Lung (tissue), 12 donors: ENCODE results near the gene SLC6A6. TPM values are rescaled to one million over a fixed set of nuclear protein-coding genes. Genes with fewer than 3 reads are reported as not detected.

Experiments used
- ATAC-seq: fragments of 200-7000 bp; cut with Tn5 transposase; one replicate; pipeline ENCODE4 v1.9.1; 2020; ENCODE audit warnings: moderate number of reproducible peaks; ENCODE audit not compliant: insufficient read depth, low FRiP score
- DNase-seq, 3 donors: peaks; one replicate each; pipeline ENCODE4 v3.0.0-alpha.2; 2013 to 2017
- H3K27ac ChIP-seq, 2 donors: one replicate each; pipeline ENCODE4 v1.5.1; 2013; ENCODE audit warnings: mild to moderate bottlenecking in 2 of 2, moderate library complexity in 2 of 2, control low read depth in 1 of 2, inconsistent platforms in 1 of 2, low read depth in 1 of 2, low read length in 1 of 2
- H3K27me3 ChIP-seq, 3 donors: one replicate each; pipeline ENCODE4 v1.5.1; 2013; ENCODE audit warnings: low read length in 2 of 3; ENCODE audit not compliant: control insufficient read depth in 3 of 3, insufficient read depth in 3 of 3
- H3K36me3 ChIP-seq, 4 donors: one replicate each; pipeline ENCODE4 v1.5.1; 2013; ENCODE audit warnings: low read length in 4 of 4, mild to moderate bottlenecking in 1 of 4, moderate library complexity in 1 of 4; ENCODE audit not compliant: control insufficient read depth in 4 of 4, insufficient read depth in 4 of 4
- H3K4me1 ChIP-seq, 5 donors: one replicate each; pipeline ENCODE4 v1.5.1; 2013; ENCODE audit warnings: low read length in 5 of 5, mild to moderate bottlenecking in 2 of 5, moderate library complexity in 1 of 5; ENCODE audit not compliant: control insufficient read depth in 5 of 5, insufficient read depth in 5 of 5
- H3K4me3 ChIP-seq: one replicate; pipeline ENCODE4 v1.5.1; 2013; ENCODE audit warnings: mild to moderate bottlenecking, control low read depth, moderate library complexity
- H3K9ac ChIP-seq, 2 donors: one replicate each; pipeline ENCODE4 v1.5.1; 2013; ENCODE audit warnings: low read length in 2 of 2, control low read depth in 1 of 2; ENCODE audit not compliant: insufficient read depth in 1 of 2
- H3K9me3 ChIP-seq, 4 donors: one replicate each; pipeline ENCODE4 v1.5.1; 2013; ENCODE audit warnings: low read length in 3 of 4, mild to moderate bottlenecking in 1 of 4, moderate library complexity in 1 of 4; ENCODE audit not compliant: control insufficient read depth in 4 of 4, insufficient read depth in 3 of 4
- CTCF ChIP-seq: IDR thresholded peaks from 2 replicates; pipeline ENCODE4 v1.5.1; 2012; ENCODE audit warnings: mild to moderate bottlenecking; ENCODE audit errors: control extremely low read depth, extremely low read depth
- WGBS, 2 donors: extraction: QIAGEN DNeasy Blood & Tissue Kit; methylation state at CpG; one replicate each; pipeline ENCODE4 v1.1.7; 2013; 5-methylcytosine and 5-hydroxymethylcytosine counted together
- polyA plus RNA-seq, 2 donors: library from polyadenylated mRNA; stranded (reverse); fragments of 200-250 nt; gene quantifications; one replicate each; pipeline ENCODE4 v1.2.1, GENCODE V29; 2013
- total RNA-seq, 2 donors: library from RNA; depleted of rRNA in 1 of 2; stranded (reverse); fragments of >200 nt in 1 of 2; gene quantifications; one replicate each; pipeline ENCODE4 v1.2.1, GENCODE V29; 2014 to 2021
- donor health status: control.
- donor health status: control.
- donor health status: Bipolar disorder and iron deficiency.
- donor health status: healthy.
- donor health status: DM: yes; HTN: yes; CAD: no.

The SLC6A6 gene
- total and polyA plus RNA-seq, 4 donors = 16.1 to 96.3 (median 57.4) TPM

DNA sequence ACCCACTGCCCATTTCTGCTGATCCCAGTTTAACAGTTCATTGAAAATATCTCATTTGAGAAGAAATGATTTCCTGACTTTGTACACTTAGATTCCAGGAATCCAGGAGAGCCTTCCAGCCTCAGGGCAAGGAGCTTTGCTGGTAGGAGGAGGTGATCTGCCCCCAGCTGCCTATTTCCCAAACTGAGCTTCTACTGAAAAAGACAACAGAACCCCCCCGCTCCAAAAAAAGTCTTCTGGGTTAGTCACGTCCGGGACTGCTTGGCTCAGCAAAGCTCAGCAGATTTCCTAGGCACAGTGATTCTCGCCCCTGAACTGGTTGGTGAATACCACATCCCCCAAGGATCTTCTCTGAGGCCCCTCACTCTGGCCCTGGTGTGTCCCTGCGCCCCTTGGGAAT is 13.1 kb downstream of the SLC6A6 start:
- Histone ChIP-seq H3K9ac (no peak overlapping the region), H3K27me3 (no peaks in the 10 kb centered on the region), H3K4me1 (peaks cover 0 to 26% (median 11%) of the 10 kb centered on the region in 5 donors), H3K27ac (peak overlapping the region in 1 of 2 donors; percentile 7), H3K9me3 (no peaks in the 10 kb centered on the region), H3K4me3 (no peak overlapping the region), H3K36me3 (peaks cover 0 to 6% (median 3%) of the 10 kb centered on the region in 4 donors)
- no peak for TF ChIP-seq CTCF
- DNase-seq = no peak
- no peak for ATAC-seq
- 87 to 90% methylated on average over 5 of the region's 5 CpGs for WGBS, 2 donors

DNA sequence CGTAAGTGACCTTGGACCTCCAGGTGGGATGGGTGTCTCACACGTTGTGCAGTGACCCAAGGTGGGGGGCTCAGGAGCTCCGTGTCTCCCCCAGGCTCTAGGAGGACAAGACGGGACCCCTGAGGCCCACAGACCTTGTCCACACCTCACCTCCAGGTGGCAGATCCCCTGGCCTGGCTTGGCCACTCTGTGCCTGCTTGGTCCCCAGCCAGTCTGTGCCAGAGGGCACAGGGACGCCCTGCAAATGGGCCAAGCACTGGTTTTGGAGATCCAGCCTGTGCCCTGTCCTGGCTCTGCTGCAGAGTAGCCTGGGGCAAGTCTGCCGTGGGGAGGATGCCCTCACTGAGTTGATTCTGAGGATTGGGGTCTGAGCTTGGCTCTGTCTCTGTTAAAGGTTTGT is 14.0 kb downstream of the SLC6A6 start:
- Histone ChIP-seq H3K9me3 (no peaks in the 10 kb centered on the region), H3K27me3 (no peaks in the 10 kb centered on the region), H3K4me1 (peaks cover 0 to 28% (median 12%) of the 10 kb centered on the region in 5 donors), H3K27ac (peak overlapping the region in 1 of 2 donors; percentile 7), H3K9ac (no peak overlapping the region), H3K36me3 (peaks cover 0 to 4% (median 1%) of the 10 kb centered on the region in 4 donors), H3K4me3 (no peak overlapping the region)
- no peak for TF ChIP-seq CTCF
- ATAC-seq = no peak
- 88 to 91% methylated on average over 6 of the region's 6 CpGs for WGBS, 2 donors
- DNase-seq = no peak

DNA sequence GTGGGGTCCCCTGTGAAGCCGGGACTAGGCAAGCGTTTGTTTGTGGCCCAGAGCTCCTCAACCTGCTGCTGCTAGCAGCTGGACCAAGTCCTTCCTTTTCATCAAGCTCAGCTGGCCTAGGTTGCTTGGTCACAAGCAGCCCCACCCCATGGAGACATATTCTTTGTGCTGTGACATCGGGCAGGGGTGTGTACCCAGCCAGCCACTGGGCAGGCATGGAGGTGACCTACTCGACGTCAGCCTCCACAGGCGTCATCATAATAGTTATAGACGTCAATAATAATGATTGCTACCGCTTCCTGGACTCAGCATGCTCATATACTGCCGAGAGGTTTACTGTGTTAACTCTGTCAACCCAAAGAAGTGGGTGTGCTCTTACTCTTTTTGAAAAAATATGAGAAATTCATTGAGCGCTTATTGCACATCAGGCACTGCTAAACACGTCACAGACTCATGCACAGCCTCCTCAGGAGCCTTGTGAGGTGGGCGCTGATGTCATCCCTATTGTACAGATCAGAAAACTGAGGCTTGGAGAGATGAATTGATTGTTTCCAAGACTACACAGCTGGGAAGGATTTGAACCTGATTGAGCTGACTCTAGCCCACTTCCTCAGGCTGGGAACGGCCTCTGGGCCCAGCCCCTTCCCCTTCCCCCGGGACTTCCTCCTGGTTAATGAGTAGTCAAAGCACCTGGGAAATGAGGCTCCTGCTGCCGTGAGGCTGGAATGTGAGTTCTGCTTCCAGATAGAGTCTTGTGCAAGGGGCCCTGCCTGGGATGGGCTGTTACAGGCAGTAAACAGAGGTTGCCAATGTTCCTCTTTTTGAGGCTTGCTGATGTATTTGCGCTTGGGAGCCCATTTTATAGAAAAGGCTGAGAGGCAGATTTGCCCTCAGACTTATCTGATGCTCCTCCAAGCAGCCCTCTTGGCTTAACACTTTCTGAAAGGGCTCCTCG is 16.2 kb downstream of the SLC6A6 start:
- H3K9ac ChIP-seq = no peak overlapping the region
- peaks cover 0 to 4% (median 1%) of the 10 kb centered on the region in 4 donors for H3K36me3 ChIP-seq
- H3K9me3 ChIP-seq = no peaks in the 10 kb centered on the region
- peak; percentile 53 to 77 (median 71) for DNase-seq
- no peak overlapping the region for H3K4me3 ChIP-seq
- H3K27me3 ChIP-seq = no peaks in the 10 kb centered on the region
- 64 to 69% methylated on average over 17 of the region's 17 CpGs for WGBS, 2 donors
- no peak for TF ChIP-seq CTCF
- H3K4me1 ChIP-seq = peaks cover 0 to 21% (median 11%) of the 10 kb centered on the region in 5 donors
- peak overlapping the region in 1 of 2 donors; percentile 81 for H3K27ac ChIP-seq
- ATAC-seq = peak; percentile 50
